ENCODE measurements around the gene MSI2. TPM values are rescaled to one million over a fixed set of nuclear protein-coding genes. Genes with fewer than 3 reads are reported as not detected.

The MSI2 gene
- total RNA-seq, 2 donors from 2014 or later, result 53.1 to 74.0 TPM

DNA sequence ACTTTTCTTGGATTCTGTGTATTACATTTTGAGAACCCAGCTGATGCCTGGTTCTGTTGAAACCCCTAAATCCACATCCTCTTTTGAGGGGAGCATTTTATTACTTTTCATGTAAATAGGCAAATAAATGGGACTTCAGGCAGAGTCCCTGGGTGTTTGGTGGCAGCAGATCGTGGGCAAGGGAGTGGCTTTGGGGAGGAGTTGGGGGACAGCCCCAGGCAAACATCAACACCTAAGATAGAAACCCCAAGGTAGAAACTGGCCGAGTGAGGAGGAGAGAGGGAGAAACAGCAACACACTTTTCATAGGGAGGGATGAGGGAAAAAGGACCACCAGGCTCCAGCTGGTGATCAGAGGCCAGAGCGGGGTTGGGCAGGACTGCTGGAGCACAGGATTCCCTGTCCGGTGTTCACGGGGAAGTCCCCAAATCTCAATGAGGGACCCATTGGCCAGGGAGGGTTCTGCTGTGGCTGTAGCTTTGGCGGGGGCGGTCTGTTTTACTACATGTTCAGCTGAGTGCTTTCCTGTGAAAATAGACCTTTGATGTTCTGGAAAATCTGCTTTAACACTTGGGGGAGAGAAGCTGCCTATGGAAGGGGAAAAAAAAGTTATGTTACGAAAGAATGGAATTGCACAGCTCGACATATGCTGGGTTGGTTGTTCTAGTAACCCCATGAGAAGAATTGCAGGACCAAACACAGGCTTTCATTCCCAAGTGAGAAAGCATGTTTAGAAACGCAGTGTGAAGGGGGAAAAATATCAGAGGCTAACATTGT, 46.6 kb downstream of the MSI2 start:
- Histone ChIP-seq H3K27me3 (replicated peaks; ENCODE audit: insufficient read depth) (no peaks in the 10 kb centered on the region), H3K4me3 (no peak overlapping the region), H3K27ac (no peak overlapping the region), H3K9me3 (no peaks in the 10 kb centered on the region), H3K4me1 (replicated peaks) (no peaks in the 10 kb centered on the region), H3K36me3 (no peaks in the 10 kb centered on the region)
- TF ChIP-seq POLR2AphosphoS5 (IDR thresholded peaks at IDR 0.05) (no peak), POLR2A (IDR thresholded peaks at IDR 0.05) (no peak)
- TF ChIP-seq, protein P1, sequence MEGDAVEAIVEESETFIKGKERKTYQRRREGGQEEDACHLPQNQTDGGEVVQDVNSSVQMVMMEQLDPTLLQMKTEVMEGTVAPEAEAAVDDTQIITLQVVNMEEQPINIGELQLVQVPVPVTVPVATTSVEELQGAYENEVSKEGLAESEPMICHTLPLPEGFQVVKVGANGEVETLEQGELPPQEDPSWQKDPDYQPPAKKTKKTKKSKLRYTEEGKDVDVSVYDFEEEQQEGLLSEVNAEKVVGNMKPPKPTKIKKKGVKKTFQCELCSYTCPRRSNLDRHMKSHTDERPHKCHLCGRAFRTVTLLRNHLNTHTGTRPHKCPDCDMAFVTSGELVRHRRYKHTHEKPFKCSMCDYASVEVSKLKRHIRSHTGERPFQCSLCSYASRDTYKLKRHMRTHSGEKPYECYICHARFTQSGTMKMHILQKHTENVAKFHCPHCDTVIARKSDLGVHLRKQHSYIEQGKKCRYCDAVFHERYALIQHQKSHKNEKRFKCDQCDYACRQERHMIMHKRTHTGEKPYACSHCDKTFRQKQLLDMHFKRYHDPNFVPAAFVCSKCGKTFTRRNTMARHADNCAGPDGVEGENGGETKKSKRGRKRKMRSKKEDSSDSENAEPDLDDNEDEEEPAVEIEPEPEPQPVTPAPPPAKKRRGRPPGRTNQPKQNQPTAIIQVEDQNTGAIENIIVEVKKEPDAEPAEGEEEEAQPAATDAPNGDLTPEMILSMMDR (IDR thresholded peaks at IDR 0.05), result no peak
- DNase-seq (ENCODE audit: low spot score), result no peak
- 65% methylated on average over 10 of the region's 10 CpGs for WGBS
- intact Hi-C loops (cut with DNase I), result no loop called here

DNA sequence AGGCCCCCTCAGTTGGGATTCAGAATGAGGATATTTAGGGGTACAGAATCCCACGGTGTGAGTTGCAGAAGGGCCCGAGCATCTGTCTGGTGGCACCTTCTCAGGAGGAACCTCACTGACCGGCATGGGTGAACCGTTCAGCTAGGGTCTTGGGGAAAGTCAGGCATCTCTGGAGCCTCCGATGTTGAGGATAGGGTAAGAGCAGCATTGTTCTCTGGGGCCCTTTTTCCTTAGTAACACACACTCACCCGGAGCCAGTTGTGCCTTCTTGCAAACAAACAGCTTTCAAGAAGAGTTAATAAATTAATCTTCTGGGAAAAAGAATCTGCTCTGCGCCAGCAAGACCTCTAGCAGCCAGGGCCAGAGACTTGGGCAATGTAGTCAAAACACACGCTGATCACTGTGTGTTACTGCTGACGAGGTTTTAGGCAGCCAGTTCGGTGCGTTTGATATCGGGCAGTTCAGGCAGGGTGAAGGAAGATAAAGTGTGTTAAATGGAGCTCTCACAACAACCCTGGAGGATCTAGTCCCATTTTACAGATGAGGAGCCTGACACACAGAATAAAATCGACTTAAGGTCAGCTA, 48.9 kb downstream of the MSI2 start:
- Histone ChIP-seq H3K9me3 (no peaks in the 10 kb centered on the region), H3K27ac (no peak overlapping the region), H3K4me3 (no peak overlapping the region), H3K27me3 (replicated peaks; ENCODE audit: insufficient read depth) (no peaks in the 10 kb centered on the region), H3K36me3 (no peaks in the 10 kb centered on the region), H3K4me1 (replicated peaks) (no peaks in the 10 kb centered on the region)
- intact Hi-C loops (cut with DNase I), result no loop called here
- 87% methylated on average over 13 of the region's 13 CpGs for WGBS
- TF ChIP-seq, protein P1 (IDR thresholded peaks at IDR 0.05), result no peak
- TF ChIP-seq POLR2A (IDR thresholded peaks at IDR 0.05) (no peak), POLR2AphosphoS5 (IDR thresholded peaks at IDR 0.05) (no peak)
- DNase-seq (ENCODE audit: low spot score), result no peak

DNA sequence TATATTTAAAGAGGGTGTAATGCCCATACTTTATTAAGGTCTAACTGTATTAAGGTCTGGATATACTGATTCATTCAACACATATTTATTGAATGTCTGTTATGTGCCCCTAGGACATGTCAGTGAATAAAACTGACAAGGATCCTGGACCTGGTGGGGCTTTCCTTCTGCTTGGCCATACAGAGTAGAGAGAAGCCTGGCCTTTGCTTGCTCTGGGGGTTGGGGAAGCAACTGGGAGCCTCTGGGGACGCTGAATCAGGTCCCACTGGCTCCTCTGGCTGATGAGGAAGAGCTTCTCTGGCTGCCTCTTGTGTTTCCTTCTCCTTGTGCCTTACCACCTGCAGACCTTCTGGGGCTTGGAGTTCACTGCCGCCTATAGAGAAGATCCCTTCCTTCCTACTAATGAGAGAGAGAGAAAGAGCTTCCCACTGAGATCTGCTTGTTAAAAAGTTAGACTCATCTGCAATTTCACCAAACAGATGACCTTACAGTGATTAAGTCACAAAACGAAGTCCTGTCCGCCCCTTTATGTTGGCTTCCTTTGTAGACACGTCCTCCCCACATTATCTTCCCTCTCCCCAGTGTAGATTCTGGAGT, 49.7 kb downstream of the MSI2 start:
- intact Hi-C loops (cut with DNase I), result no loop called here
- TF ChIP-seq POLR2A (IDR thresholded peaks at IDR 0.05) (no peak), POLR2AphosphoS5 (IDR thresholded peaks at IDR 0.05) (no peak)
- TF ChIP-seq, protein P1 (IDR thresholded peaks at IDR 0.05), result no peak
- Histone ChIP-seq H3K4me3 (no peak overlapping the region), H3K27me3 (replicated peaks; ENCODE audit: insufficient read depth) (no peaks in the 10 kb centered on the region), H3K9me3 (no peaks in the 10 kb centered on the region), H3K4me1 (replicated peaks) (no peaks in the 10 kb centered on the region), H3K27ac (no peak overlapping the region), H3K36me3 (no peaks in the 10 kb centered on the region)
- 86% methylated on average over 5 of the region's 5 CpGs for WGBS
- DNase-seq (ENCODE audit: low spot score), result no peak

DNA sequence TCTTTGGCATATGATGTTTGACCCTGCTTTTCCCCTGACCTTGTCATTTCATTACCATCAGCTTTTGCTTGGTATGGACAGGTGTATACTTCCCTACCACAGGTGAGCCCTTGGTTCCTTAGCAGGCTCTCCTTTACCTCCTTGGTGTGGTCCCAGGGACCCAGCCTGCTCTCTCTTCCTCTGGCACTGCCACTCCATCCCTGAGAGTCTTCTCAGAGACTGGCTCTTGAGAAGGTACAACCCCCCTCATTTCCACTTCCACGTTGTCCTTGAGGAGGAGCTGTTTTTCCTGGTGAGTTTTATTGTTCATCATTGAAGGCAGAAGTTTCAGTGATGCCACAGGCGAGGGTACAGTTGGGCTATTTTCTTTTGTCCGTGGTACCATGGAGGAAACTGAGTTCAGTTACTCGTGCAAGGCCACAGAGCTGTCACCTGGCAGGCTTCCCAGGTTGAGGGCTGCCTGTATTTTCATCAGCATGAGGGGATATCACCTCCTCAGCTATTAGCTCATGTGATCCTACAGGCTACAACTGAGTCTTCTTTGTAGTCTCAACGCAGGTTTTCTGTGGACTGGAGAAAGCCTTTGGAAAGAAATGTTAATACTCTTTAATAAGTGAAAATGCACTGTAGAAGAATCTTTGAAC, 52.3 kb downstream of the MSI2 start:
- Histone ChIP-seq H3K27me3 (replicated peaks; ENCODE audit: insufficient read depth) (no peaks in the 10 kb centered on the region), H3K4me1 (replicated peaks) (no peaks in the 10 kb centered on the region), H3K36me3 (no peaks in the 10 kb centered on the region), H3K4me3 (no peak overlapping the region), H3K27ac (no peak overlapping the region), H3K9me3 (no peaks in the 10 kb centered on the region)
- intact Hi-C loops (cut with DNase I), result no loop called here
- WGBS, result 62% methylated on average over 5 of the region's 5 CpGs
- no peak for DNase-seq (ENCODE audit: low spot score)
- TF ChIP-seq POLR2A (IDR thresholded peaks at IDR 0.05) (no peak), POLR2AphosphoS5 (IDR thresholded peaks at IDR 0.05) (no peak)
- TF ChIP-seq, protein P1 (IDR thresholded peaks at IDR 0.05), result no peak
